SJCRH30 (cell line): ENCODE measurements around the gene RAB5IF. TPM values are rescaled to one million over a fixed set of nuclear protein-coding genes. Genes with fewer than 3 reads are reported as not detected.

Experiments used
- DNase-seq, 2 experiments: peaks; one replicate each; pipeline ENCODE4 v3.0.0-alpha.2; 2015 to 2020
- H3K27ac ChIP-seq: fragments of 250-450 bp; sonication (Bioruptor Pico); 2 replicates; pipeline ENCODE4 v1.5.1; 2020; ENCODE audit warnings: mild to moderate bottlenecking, moderate library complexity
- H3K27me3 ChIP-seq: fragments of 250-450 bp; sonication (Bioruptor Pico); 2 replicates; pipeline ENCODE4 v1.5.1; 2020; ENCODE audit warnings: mild to moderate bottlenecking, moderate library complexity
- H3K36me3 ChIP-seq: fragments of 250-450 bp; sonication (Bioruptor Pico); 2 replicates; pipeline ENCODE4 v1.5.1; 2020; ENCODE audit warnings: mild to moderate bottlenecking, moderate library complexity
- H3K4me1 ChIP-seq: fragments of 250-450 bp; sonication (Bioruptor Pico); 2 replicates; pipeline ENCODE4 v1.5.1; 2020; ENCODE audit warnings: mild to moderate bottlenecking, moderate library complexity
- H3K4me3 ChIP-seq: fragments of 250-450 bp; sonication (Bioruptor Pico); 2 replicates; pipeline ENCODE4 v1.5.1; 2020; ENCODE audit warnings: mild to moderate bottlenecking, moderate library complexity
- H3K9me3 ChIP-seq: fragments of 250-450 bp; sonication (Bioruptor Pico); replicated peaks from 2 replicates; pipeline ENCODE4 v1.5.1; 2020; ENCODE audit warnings: mild to moderate bottlenecking, moderate library complexity
- total RNA-seq: library from RNA; depleted of rRNA; stranded (reverse); fragments of >200 nt; shearing (Covaris generic); gene quantifications from 2 replicates; pipeline ENCODE4 v1.2.3, GENCODE V29; 2014; rRNA removed

Gene RAB5IF
- total RNA-seq, 1 experiment from 2014 or later = 125 TPM

DNA sequence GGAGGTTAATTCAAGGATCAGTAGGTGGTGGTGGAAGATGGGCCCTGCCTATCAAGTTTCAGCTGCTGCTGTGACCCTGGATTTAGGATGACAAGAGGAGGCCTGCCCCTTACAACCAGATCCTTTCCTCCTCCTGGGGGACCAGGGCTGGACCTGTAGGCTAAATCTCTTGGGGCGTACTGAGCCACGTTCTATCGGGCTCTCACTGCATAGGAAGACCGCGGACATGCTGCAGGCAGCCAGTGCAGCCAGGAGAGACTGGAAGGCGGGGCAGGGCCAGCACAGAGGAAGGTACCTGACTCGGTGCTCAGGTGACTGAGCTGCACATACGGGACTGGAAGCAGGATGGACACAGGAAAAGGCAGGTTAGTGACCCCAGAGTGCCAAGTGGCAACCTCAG is 48.9 kb downstream of the RAB5IF start:
- no peak for DNase-seq
- Histone ChIP-seq H3K4me3 (no peak overlapping the region), H3K27me3 (no peaks in the 10 kb centered on the region), H3K27ac (no peak overlapping the region), H3K4me1 (no peaks in the 10 kb centered on the region), H3K9me3 (peaks cover 3% of the 10 kb centered on the region; the same call in 1 of the 2 replicates), H3K36me3 (peaks cover 11% of the 10 kb centered on the region; the same call in 1 of the 2 replicates)

- Histone ChIP-seq H3K9me3 (peaks cover 3% of the 10 kb centered on the region; the same call in 1 of the 2 replicates), H3K4me1 (no peaks in the 10 kb centered on the region), H3K27me3 (no peaks in the 10 kb centered on the region), H3K27ac (no peak overlapping the region), H3K36me3 (peaks cover 11% of the 10 kb centered on the region; the same call in 1 of the 2 replicates), H3K4me3 (no peak overlapping the region)
- no peak for DNase-seq
Measured at GRCh38 chr20:36655004-36655403, 49.4 kb downstream of the RAB5IF start.

- Histone ChIP-seq H3K9me3 (peaks cover 3% of the 10 kb centered on the region; the same call in 1 of the 2 replicates), H3K36me3 (peaks cover 14% of the 10 kb centered on the region; the same call in 1 of the 2 replicates), H3K4me3 (no peak overlapping the region), H3K4me1 (no peaks in the 10 kb centered on the region), H3K27ac (no peak overlapping the region), H3K27me3 (no peaks in the 10 kb centered on the region)
- DNase-seq = no peak
Measured at GRCh38 chr20:36656733-36657132, 51.2 kb downstream of the RAB5IF start.

DNA sequence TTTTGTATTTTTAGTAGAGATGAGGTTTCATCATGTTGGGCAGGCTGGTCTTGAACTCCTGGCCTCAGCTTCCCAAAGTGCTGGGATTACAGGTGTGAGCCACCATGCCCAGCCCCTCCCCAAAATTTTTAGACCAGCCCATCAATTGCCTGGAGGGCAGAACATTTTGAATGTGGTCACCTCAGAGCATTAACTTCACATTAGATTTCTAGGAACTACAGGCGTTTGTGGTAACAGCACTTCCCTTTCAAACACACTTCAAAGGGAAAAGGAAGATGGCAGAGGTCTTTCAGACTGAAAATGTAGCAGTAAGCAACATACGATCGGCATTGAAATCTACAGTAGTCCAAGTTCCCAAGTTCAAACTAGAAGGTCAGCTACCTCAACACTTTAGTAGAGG is 52.7 kb downstream of the RAB5IF start:
- Histone ChIP-seq H3K4me3 (no peak overlapping the region), H3K27me3 (no peaks in the 10 kb centered on the region)

More for the DNA sequence above, 52.7 kb downstream of the RAB5IF start:
- Histone ChIP-seq H3K4me1 (no peaks in the 10 kb centered on the region), H3K9me3 (no peaks in the 10 kb centered on the region), H3K36me3 (peaks cover 13% of the 10 kb centered on the region; the same call in 1 of the 2 replicates), H3K27ac (no peak overlapping the region)
- DNase-seq = no peak

Other genes starting within 250 kb of the RAB5IF start
- gene MYL9, start 64.3 kb upstream of the RAB5IF start, total RNA-seq = 0.49 and 0.76 TPM in 2 replicates
- 71.1 and 75.5 TPM in 2 replicates for gene TGIF2, start 32.2 kb upstream of the RAB5IF start, total RNA-seq
- 0.06 TPM in 1 of 2 replicates, not detected in the other for gene SLA2, start 40.4 kb downstream of the RAB5IF start, total RNA-seq
- gene NDRG3, start 140.3 kb downstream of the RAB5IF start, total RNA-seq = 46.6 and 46.7 TPM in 2 replicates
- gene DSN1, start 168.0 kb downstream of the RAB5IF start, total RNA-seq = 66.6 and 75.3 TPM in 2 replicates